ENCODE data around the gene CTNNA1. TPM values are rescaled to one million over a fixed set of nuclear protein-coding genes. Genes with fewer than 3 reads are reported as not detected.

The CTNNA1 gene
- total RNA-seq, 1 experiment from 2014 or later = 394 TPM

GRCh38 chr5:138936225-138936967 lies 183.2 kb downstream of the CTNNA1 start:
- no peaks in the 10 kb centered on the region for H3K27me3 ChIP-seq
- peaks cover 52% of the 10 kb centered on the region for H3K36me3 ChIP-seq
- no peak overlapping the region for H3K4me3 ChIP-seq
- DNase-seq = no peak
- H3K9me3 ChIP-seq = no peaks in the 10 kb centered on the region

- Histone ChIP-seq H3K36me3 (peaks cover 48% of the 10 kb centered on the region), H3K4me3 (no peak overlapping the region), H3K9me3 (no peaks in the 10 kb centered on the region), H3K27me3 (no peaks in the 10 kb centered on the region)
- DNase-seq = no peak
Observed at GRCh38 chr5:138936968-138937345, 183.7 kb downstream of the CTNNA1 start.

- no peaks in the 10 kb centered on the region for H3K9me3 ChIP-seq
- no peaks in the 10 kb centered on the region for H3K27me3 ChIP-seq
- H3K36me3 ChIP-seq = peaks cover 46% of the 10 kb centered on the region
- no peak for DNase-seq
- H3K4me3 ChIP-seq = no peak overlapping the region
Observed at GRCh38 chr5:138937392-138938387, 184.5 kb downstream of the CTNNA1 start.

GRCh38 chr5:138938526-138938925 lies 185.3 kb downstream of the CTNNA1 start:
- peaks cover 38% of the 10 kb centered on the region for H3K36me3 ChIP-seq
- H3K4me3 ChIP-seq = no peak overlapping the region
- no peaks in the 10 kb centered on the region for H3K27me3 ChIP-seq
- DNase-seq = no peak
- no peaks in the 10 kb centered on the region for H3K9me3 ChIP-seq

GRCh38 chr5:138942066-138942465 lies 188.8 kb downstream of the CTNNA1 start:
- H3K27me3 ChIP-seq = no peaks in the 10 kb centered on the region
- peaks cover 13% of the 10 kb centered on the region for H3K36me3 ChIP-seq
- no peak overlapping the region for H3K4me3 ChIP-seq
- DNase-seq = no peak
- H3K9me3 ChIP-seq = no peaks in the 10 kb centered on the region

GRCh38 chr5:138942861-138943260 lies 189.6 kb downstream of the CTNNA1 start:
- no peaks in the 10 kb centered on the region for H3K9me3 ChIP-seq
- no peak for DNase-seq
- no peaks in the 10 kb centered on the region for H3K27me3 ChIP-seq
- H3K36me3 ChIP-seq = peaks cover 18% of the 10 kb centered on the region
- no peak overlapping the region for H3K4me3 ChIP-seq

- Histone ChIP-seq H3K36me3 (peaks cover 20% of the 10 kb centered on the region), H3K9me3 (no peaks in the 10 kb centered on the region), H3K27me3 (no peaks in the 10 kb centered on the region), H3K4me3 (no peak overlapping the region)
- DNase-seq = no peak
Observed at GRCh38 chr5:138943599-138944173, 190.5 kb downstream of the CTNNA1 start.

- no peak for DNase-seq
- Histone ChIP-seq H3K36me3 (peaks cover 20% of the 10 kb centered on the region), H3K9me3 (no peaks in the 10 kb centered on the region), H3K27me3 (no peaks in the 10 kb centered on the region), H3K4me3 (no peak overlapping the region)
Observed at GRCh38 chr5:138944527-138945322, 191.5 kb downstream of the CTNNA1 start.

GRCh38 chr5:138945421-138946240 lies 192.4 kb downstream of the CTNNA1 start:
- DNase-seq = no peak
- Histone ChIP-seq H3K9me3 (no peaks in the 10 kb centered on the region), H3K27me3 (no peaks in the 10 kb centered on the region), H3K4me3 (no peak overlapping the region), H3K36me3 (peaks cover 20% of the 10 kb centered on the region)

- no peaks in the 10 kb centered on the region for H3K27me3 ChIP-seq
- H3K36me3 ChIP-seq = peaks cover 20% of the 10 kb centered on the region
- no peak overlapping the region for H3K4me3 ChIP-seq
- H3K9me3 ChIP-seq = no peaks in the 10 kb centered on the region
- no peak for DNase-seq
Observed at GRCh38 chr5:138946241-138946623, 193.0 kb downstream of the CTNNA1 start.

GRCh38 chr5:138946831-138947560 lies 193.8 kb downstream of the CTNNA1 start:
- no peak for DNase-seq
- Histone ChIP-seq H3K27me3 (no peaks in the 10 kb centered on the region), H3K9me3 (no peaks in the 10 kb centered on the region), H3K4me3 (no peak overlapping the region), H3K36me3 (peaks cover 18% of the 10 kb centered on the region)

GRCh38 chr5:138947780-138948179 lies 194.6 kb downstream of the CTNNA1 start:
- H3K27me3 ChIP-seq = no peaks in the 10 kb centered on the region
- no peak overlapping the region for H3K4me3 ChIP-seq

GRCh38 chr5:138948471-138949222 lies 195.4 kb downstream of the CTNNA1 start:
- no peak overlapping the region for H3K4me3 ChIP-seq
- H3K36me3 ChIP-seq = peaks cover 13% of the 10 kb centered on the region
- DNase-seq = no peak
- H3K27me3 ChIP-seq = no peaks in the 10 kb centered on the region
- H3K9me3 ChIP-seq = no peaks in the 10 kb centered on the region

More at GRCh38 chr5:138947780-138948179, 194.6 kb downstream of the CTNNA1 start:
- Histone ChIP-seq H3K36me3 (peaks cover 13% of the 10 kb centered on the region), H3K9me3 (no peaks in the 10 kb centered on the region)
- DNase-seq = no peak

GRCh38 chr5:138949223-138949574 lies 196.0 kb downstream of the CTNNA1 start:
- no peak for DNase-seq
- Histone ChIP-seq H3K9me3 (no peaks in the 10 kb centered on the region), H3K4me3 (no peak overlapping the region), H3K36me3 (peaks cover 13% of the 10 kb centered on the region), H3K27me3 (no peaks in the 10 kb centered on the region)

GRCh38 chr5:138949988-138950387 lies 196.8 kb downstream of the CTNNA1 start:
- Histone ChIP-seq H3K36me3 (peaks cover 13% of the 10 kb centered on the region), H3K27me3 (no peaks in the 10 kb centered on the region), H3K9me3 (no peaks in the 10 kb centered on the region), H3K4me3 (no peak overlapping the region)
- no peak for DNase-seq

Measured in MG63 (cell line).